ENCODE data around the gene CR1. TPM values are rescaled to one million over a fixed set of nuclear protein-coding genes. Genes with fewer than 3 reads are reported as not detected.

Gene CR1
- total and polyA plus RNA-seq, 2 donors (not counting 3 experiments of a cell fraction or from before 2014, with no cell fraction given) = not detected

GRCh38 chr1:207461649-207462048, 34.3 kb upstream of the CR1 start:
- Histone ChIP-seq H2AFZ (ENCODE audit: low read depth, low read length) (no peak overlapping the region), H3K4me1 (ENCODE audit: control insufficient read depth, extremely low read depth, insufficient read depth, low read length) (no peaks in the 10 kb centered on the region), H3K9me3 (replicated peaks; ENCODE audit: control insufficient read depth, insufficient read depth, low read length) (no peaks in the 10 kb centered on the region), H3K4me2 (ENCODE audit: insufficient read depth, low read length) (no peak overlapping the region), H4K20me1 (replicated peaks; ENCODE audit: control insufficient read depth, extremely low read depth, insufficient read depth, low read length) (no peaks in the 10 kb centered on the region), H3K36me3 (ENCODE audit: control insufficient read depth in 2 of 2, extremely low read depth in 1 of 2, insufficient read depth in 2 of 2, low read length in 2 of 2) (no peaks in the 10 kb centered on the region), H3K27me3 (ENCODE audit: control insufficient read depth in 2 of 2, insufficient read depth in 2 of 2, low read length in 2 of 2) (peaks cover 2 to 16% of the 10 kb centered on the region in 2 experiments), H3K9ac (replicated peaks; ENCODE audit: extremely low read depth, insufficient read depth, low read length) (no peak overlapping the region), H3K9me1 (replicated peaks; ENCODE audit: control insufficient read depth, extremely low read depth, insufficient read depth, low read length) (no peaks in the 10 kb centered on the region), H3K4me3 (replicated peaks in 1 of 3; ENCODE audit: insufficient read depth in 1 of 3, low read depth in 1 of 3, low read length in 3 of 3) (no peak overlapping the region), H3K27ac (ENCODE audit: insufficient read depth, low read depth, low read length) (no peak overlapping the region), H3K79me2 (ENCODE audit: control insufficient read depth, insufficient read depth, low read length) (no peaks in the 10 kb centered on the region)
- BruUV-seq (replicated peaks) = no TSS peak
- ChIA-PET POLR2A (no interaction called here), CTCF (interaction anchor here (1.1 kb wide), 1 partner anchor 13 kb away, joined by 3 read pairs; no protein-coding TSS in a partner anchor)
- TF ChIP-seq GATA2 (IDR thresholded peaks at IDR 0.05; ENCODE audit: insufficient read depth, insufficient read length, low read depth, low read length) = no peak
- TF ChIP-seq CTCF (IDR thresholded peaks at IDR 0.05; ENCODE audit: extremely low read depth in 1 of 2, insufficient read depth in 1 of 2, low read depth in 1 of 2, low read length in 2 of 2) = no peak
- TF ChIP-seq POLR2A (IDR thresholded peaks at IDR 0.05; ENCODE audit: low read depth, low read length) = no peak
- no peak for TF ChIP-seq POLR2AphosphoS5 (IDR thresholded peaks at IDR 0.05; ENCODE audit: insufficient read depth, low read depth, low read length)
- TF ChIP-seq JUN (IDR thresholded peaks at IDR 0.05; ENCODE audit: borderline replicate concordance, insufficient read depth, insufficient read length, low read depth) = no peak
- no peak for TF ChIP-seq MYC (IDR thresholded peaks at IDR 0.05; ENCODE audit: low read depth, low read length)
- no peak for TF ChIP-seq FOS (IDR thresholded peaks at IDR 0.05; ENCODE audit: borderline replicate concordance, insufficient read depth, low read length)
- no peak for TF ChIP-seq MAX (IDR thresholded peaks at IDR 0.05; ENCODE audit: insufficient read depth, insufficient read length)
- no peak for TF ChIP-seq EZH2 (IDR thresholded peaks at IDR 0.05; ENCODE audit: borderline replicate concordance, low read depth, low read length, severe bottlenecking)
- DNase-seq (ENCODE audit: low read depth, low spot score) (no peak), FAIRE-seq (no peak)
- dilution Hi-C loops (cut with MboI; ENCODE audit: extremely low pct_ligation_motif_present, low sequenced_read_pairs) = no loop called here
- intact Hi-C loops (cut with micrococcal nuclease) = no loop called here
